Mesenchymal stem cell (in vitro differentiated cells and primary cell): ENCODE data around the gene SV2C.

Experiments used
- DNase-seq: peaks from one replicate; pipeline ENCODE4 v3.0.0-alpha.2; 2013
- H2AFZ ChIP-seq: one replicate; pipeline ENCODE4 v1.6.1; 2013; ENCODE audit warnings: low read depth, mild to moderate bottlenecking, control low read depth, inconsistent platforms, low read length, moderate library complexity
- H2AK5ac ChIP-seq: 2 replicates; pipeline ENCODE4 v1.6.1; 2013; ENCODE audit warnings: low read length, moderate library complexity, mild to moderate bottlenecking, inconsistent platforms; ENCODE audit not compliant: severe bottlenecking
- H2BK120ac ChIP-seq: one replicate; pipeline ENCODE4 v1.6.1; 2013; ENCODE audit warnings: low read depth, mild to moderate bottlenecking, inconsistent platforms, low read length, moderate library complexity
- H2BK12ac ChIP-seq, 2 experiments: one replicate each; pipeline ENCODE4 v1.6.1; 2013; ENCODE audit warnings: inconsistent platforms in 2 of 2, low read length in 2 of 2, mild to moderate bottlenecking in 2 of 2, moderate library complexity in 2 of 2, control low read depth in 1 of 2
- H2BK15ac ChIP-seq: one replicate; pipeline ENCODE4 v1.6.1; 2013; ENCODE audit warnings: mild to moderate bottlenecking, low read depth, inconsistent platforms; ENCODE audit not compliant: poor library complexity, severe bottlenecking
- H2BK5ac ChIP-seq: 2 replicates; pipeline ENCODE4 v1.6.1; 2013; ENCODE audit warnings: low read depth, mild to moderate bottlenecking, low read length, control low read depth, inconsistent platforms; ENCODE audit not compliant: poor library complexity, severe bottlenecking
- H3K14ac ChIP-seq, 2 experiments: one replicate each; pipeline ENCODE4 v1.6.1; 2013; ENCODE audit warnings: inconsistent platforms in 2 of 2, low read length in 2 of 2, control low read depth in 1 of 2, mild to moderate bottlenecking in 1 of 2, moderate library complexity in 1 of 2
- H3K18ac ChIP-seq, 2 experiments: one replicate each; pipeline ENCODE4 v1.6.1; 2013; ENCODE audit warnings: inconsistent platforms in 2 of 2, low read length in 2 of 2, control low read depth in 1 of 2, low read depth in 1 of 2, mild to moderate bottlenecking in 1 of 2
- H3K23ac ChIP-seq, 2 experiments: one replicate each; pipeline ENCODE4 v1.6.1; 2013; ENCODE audit warnings: inconsistent platforms in 2 of 2, low read length in 2 of 2, mild to moderate bottlenecking in 2 of 2, moderate library complexity in 2 of 2, control low read depth in 1 of 2
- H3K27ac ChIP-seq: 2 replicates; pipeline ENCODE4 v1.5.1; 2013; ENCODE audit warnings: mild to moderate bottlenecking, moderate library complexity, low read length, control low read depth, inconsistent platforms; ENCODE audit not compliant: poor library complexity, severe bottlenecking
- H3K27me3 ChIP-seq, 2 experiments: 2 replicates each; pipeline versions ENCODE4 v1.6.1 to v1.7.0; 2013; ENCODE audit warnings: low read length in 2 of 2, mild to moderate bottlenecking in 2 of 2, moderate library complexity in 2 of 2, control low read depth in 1 of 2, inconsistent platforms in 1 of 2; ENCODE audit not compliant: control insufficient read depth in 1 of 2, insufficient read depth in 1 of 2
- H3K36me3 ChIP-seq, 2 experiments: 2 replicates each; pipeline versions ENCODE4 v1.6.1 to v1.7.0; 2013; ENCODE audit warnings: low read length in 2 of 2, control low read depth in 1 of 2, inconsistent platforms in 1 of 2, low read depth in 1 of 2, mild to moderate bottlenecking in 1 of 2; ENCODE audit not compliant: insufficient read depth in 2 of 2, control insufficient read depth in 1 of 2
- H3K4ac ChIP-seq, 2 experiments: one replicate each; pipeline ENCODE4 v1.6.1; 2013; ENCODE audit warnings: inconsistent platforms in 2 of 2, low read length in 2 of 2, mild to moderate bottlenecking in 2 of 2, moderate library complexity in 2 of 2, control low read depth in 1 of 2, low read depth in 1 of 2
- H3K4me1 ChIP-seq: 2 replicates; pipeline ENCODE4 v1.6.1; 2013; ENCODE audit warnings: low read depth, low read length, control low read depth; ENCODE audit not compliant: control insufficient read depth, insufficient read depth
- H3K4me2 ChIP-seq: 2 replicates; pipeline ENCODE4 v1.6.1; 2013; ENCODE audit warnings: low read length, mild to moderate bottlenecking, inconsistent platforms; ENCODE audit not compliant: poor library complexity, severe bottlenecking
- H3K4me3 ChIP-seq, 2 experiments: 2 replicates each; pipeline versions ENCODE4 v1.5.1 to v1.7.0; 2013; ENCODE audit warnings: low read length in 2 of 2, mild to moderate bottlenecking in 2 of 2, control low read depth in 1 of 2, low read depth in 1 of 2; ENCODE audit not compliant: insufficient read depth in 1 of 2
- H3K79me1 ChIP-seq: replicated peaks from 2 replicates; pipeline ENCODE4 v1.6.1; 2013; ENCODE audit warnings: mild to moderate bottlenecking, control low read depth, low read length, inconsistent platforms; ENCODE audit not compliant: poor library complexity, severe bottlenecking
- H3K9ac ChIP-seq: 2 replicates; pipeline ENCODE4 v1.7.0; 2013; ENCODE audit warnings: mild to moderate bottlenecking, low read length, moderate library complexity
- H3K9me3 ChIP-seq: 2 replicates; pipeline ENCODE4 v1.7.0; 2013; ENCODE audit warnings: mild to moderate bottlenecking, low read length; ENCODE audit not compliant: control insufficient read depth
- H4K8ac ChIP-seq: one replicate; pipeline ENCODE4 v1.6.1; 2013; ENCODE audit warnings: inconsistent platforms, mild to moderate bottlenecking, low read length, moderate library complexity
- H4K91ac ChIP-seq: one replicate; pipeline ENCODE4 v1.6.1; 2013; ENCODE audit warnings: mild to moderate bottlenecking, low read length, inconsistent platforms
- WGBS: methylation state at CpG from one replicate; pipeline ENCODE4 v1.1.7; 2013; ENCODE audit warnings: mixed read lengths; 5-methylcytosine and 5-hydroxymethylcytosine counted together

SV2C gene

GRCh38 chr5:76134646-76135045 is 51.5 kb downstream of the SV2C start:
- Histone ChIP-seq H3K79me1 (no peaks in the 10 kb centered on the region), H3K4ac (no peak overlapping the region), H2AFZ (no peak overlapping the region), H3K4me3 (no peak overlapping the region), H3K4me1 (no peaks in the 10 kb centered on the region), H3K9ac (no peak overlapping the region), H2BK12ac (no peak overlapping the region), H3K36me3 (no peaks in the 10 kb centered on the region), H4K91ac (no peak overlapping the region), H3K18ac (no peak overlapping the region), H2AK5ac (no peak overlapping the region), H2BK120ac (no peak overlapping the region), H3K4me2 (no peak overlapping the region), H3K9me3 (no peaks in the 10 kb centered on the region), H4K8ac (no peak overlapping the region), H2BK5ac (no peak overlapping the region), H3K27ac (no peak overlapping the region), H3K23ac (no peak overlapping the region), H2BK15ac (no peak overlapping the region), H3K14ac (no peak overlapping the region), H3K27me3 (peaks cover 0 to 24% of the 10 kb centered on the region in 2 experiments)
- 51% methylated on average over 1 of the region's 1 CpG for WGBS
- no peak for DNase-seq

DNA sequence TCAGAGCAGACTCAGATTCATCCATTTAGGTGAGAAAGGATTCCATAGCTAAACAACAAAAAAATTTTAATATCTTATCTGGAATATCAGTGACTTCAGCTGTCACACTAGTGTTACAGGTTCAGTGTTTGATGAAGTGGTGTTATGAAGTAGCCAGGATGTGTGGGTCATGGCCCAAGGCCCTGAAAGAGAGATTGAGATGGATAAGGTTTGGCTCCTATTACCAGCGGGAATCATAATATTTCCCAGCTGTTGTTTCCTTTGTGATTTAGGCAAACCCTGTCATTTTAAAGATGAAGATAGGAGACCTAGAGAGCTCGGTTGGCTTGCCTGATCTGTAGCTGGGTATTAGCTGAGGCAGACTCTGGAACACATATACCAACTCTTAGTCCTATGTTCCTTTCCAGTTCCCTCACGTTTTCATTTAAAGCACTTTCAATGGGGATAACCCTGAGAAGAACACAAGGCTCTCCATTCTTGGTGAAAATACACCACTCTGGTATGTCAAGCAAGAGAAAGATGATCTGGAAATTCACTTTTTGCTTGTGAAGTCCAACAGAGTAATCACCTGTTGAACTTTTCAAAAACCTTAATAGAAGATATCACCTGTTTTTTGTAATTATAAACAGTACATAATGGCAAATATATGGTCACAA is 54.8 kb downstream of the SV2C start:
- Histone ChIP-seq H4K91ac (no peak overlapping the region), H2BK5ac (no peak overlapping the region), H3K4ac (no peak overlapping the region), H2BK15ac (no peak overlapping the region), H3K9ac (no peak overlapping the region), H3K27ac (no peak overlapping the region), H3K4me1 (no peaks in the 10 kb centered on the region), H3K14ac (no peak overlapping the region), H2BK12ac (no peak overlapping the region), H3K36me3 (no peaks in the 10 kb centered on the region), H2BK120ac (no peak overlapping the region), H3K79me1 (no peaks in the 10 kb centered on the region), H2AFZ (no peak overlapping the region), H3K4me3 (no peak overlapping the region), H2AK5ac (no peak overlapping the region), H4K8ac (no peak overlapping the region), H3K18ac (no peak overlapping the region), H3K4me2 (no peak overlapping the region), H3K9me3 (no peaks in the 10 kb centered on the region), H3K27me3 (peaks cover 0 to 29% of the 10 kb centered on the region in 2 experiments), H3K23ac (no peak overlapping the region)
- WGBS = 51% methylated on average over 3 of the region's 3 CpGs
- no peak for DNase-seq

- no peak overlapping the region for H2AFZ ChIP-seq
- no peak overlapping the region for H2BK120ac ChIP-seq
- no peak overlapping the region for H2BK15ac ChIP-seq
- peaks cover 0 to 12% of the 10 kb centered on the region in 2 experiments for H3K27me3 ChIP-seq
- no peak overlapping the region for H3K4ac ChIP-seq
- no peak overlapping the region for H3K4me2 ChIP-seq
- 70% methylated on average over 1 of the region's 3 CpGs for WGBS
- no peak overlapping the region for H4K8ac ChIP-seq
- no peak overlapping the region for H2BK5ac ChIP-seq
- H3K9ac ChIP-seq = no peak overlapping the region
- H3K14ac ChIP-seq = no peak overlapping the region
- no peak overlapping the region for H3K27ac ChIP-seq
- no peak overlapping the region for H4K91ac ChIP-seq
- H3K4me1 ChIP-seq = no peaks in the 10 kb centered on the region
- no peak overlapping the region for H3K23ac ChIP-seq
- no peaks in the 10 kb centered on the region for H3K36me3 ChIP-seq
- H3K4me3 ChIP-seq = no peak overlapping the region
- DNase-seq = no peak
- no peak overlapping the region for H2AK5ac ChIP-seq
- no peaks in the 10 kb centered on the region for H3K79me1 ChIP-seq
- no peak overlapping the region for H3K18ac ChIP-seq
- H2BK12ac ChIP-seq = no peak overlapping the region
- no peaks in the 10 kb centered on the region for H3K9me3 ChIP-seq
Measured at GRCh38 chr5:76143884-76144283, 60.7 kb downstream of the SV2C start.

- no peaks in the 10 kb centered on the region for H3K36me3 ChIP-seq
- H2AK5ac ChIP-seq = no peak overlapping the region
- no peak overlapping the region for H3K4me3 ChIP-seq
- H2BK5ac ChIP-seq = no peak overlapping the region
- no peak overlapping the region for H3K27ac ChIP-seq
- H4K91ac ChIP-seq = no peak overlapping the region
- no peak overlapping the region for H2BK12ac ChIP-seq
- no peak overlapping the region for H3K4me2 ChIP-seq
- no peaks in the 10 kb centered on the region for H3K79me1 ChIP-seq
- no peak overlapping the region for H2BK15ac ChIP-seq
- no peak overlapping the region for H3K23ac ChIP-seq
- peaks cover 0 to 12% of the 10 kb centered on the region in 2 experiments for H3K27me3 ChIP-seq
- H3K4ac ChIP-seq = no peak overlapping the region
- H2AFZ ChIP-seq = no peak overlapping the region
- DNase-seq = no peak
- no peaks in the 10 kb centered on the region for H3K4me1 ChIP-seq
- H3K9ac ChIP-seq = no peak overlapping the region
- H4K8ac ChIP-seq = no peak overlapping the region
- H3K9me3 ChIP-seq = no peaks in the 10 kb centered on the region
- WGBS = no CpG with 5 or more reads among the region's 1 CpG
- H3K18ac ChIP-seq = no peak overlapping the region
- no peak overlapping the region for H3K14ac ChIP-seq
- no peak overlapping the region for H2BK120ac ChIP-seq
Measured at GRCh38 chr5:76144513-76145274, 61.5 kb downstream of the SV2C start.
